NCI-H1092 treated with DMSO at 0.1 percent for 48 hours (cell line): ENCODE results near the gene SLC35G3.
"Not testable (repeated sequence)": the region's sequence is repeated elsewhere in the genome, so short reads cannot be mapped to it uniquely, and the experiment has no call there.

Experiments used
- DNase-seq: peaks from one replicate; lab custom pipeline; 2025; lab: John Stamatoyannopoulos, UW

SLC35G3 gene

DNA sequence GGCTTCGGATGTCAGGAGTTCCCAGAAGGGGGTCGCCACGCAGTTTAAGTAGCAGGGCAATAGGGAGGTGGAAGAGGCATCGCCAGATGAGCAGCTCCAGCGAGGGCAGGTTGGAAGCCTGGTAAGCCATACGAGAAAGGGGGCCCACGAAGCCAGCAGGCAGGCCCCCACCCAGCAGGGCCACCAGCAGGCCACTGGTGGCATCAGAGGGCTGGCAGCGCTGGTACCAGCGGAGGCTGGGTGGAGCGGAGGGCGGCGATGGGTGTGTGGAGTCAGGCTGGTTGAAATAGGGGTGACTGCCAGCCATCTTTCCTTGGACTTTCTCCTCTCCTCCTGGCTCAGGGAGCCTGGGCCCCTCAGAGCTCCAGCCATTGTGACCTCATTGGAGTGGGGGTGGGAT lies at the start of gene SLC35G3:
SLC35G3 (minus strand) TSS at position 393 of the 400 bp plus-strand sequence; CDS start at position 307, 86 bp downstream.
- not testable (repeated sequence) for DNase-seq

DNA sequence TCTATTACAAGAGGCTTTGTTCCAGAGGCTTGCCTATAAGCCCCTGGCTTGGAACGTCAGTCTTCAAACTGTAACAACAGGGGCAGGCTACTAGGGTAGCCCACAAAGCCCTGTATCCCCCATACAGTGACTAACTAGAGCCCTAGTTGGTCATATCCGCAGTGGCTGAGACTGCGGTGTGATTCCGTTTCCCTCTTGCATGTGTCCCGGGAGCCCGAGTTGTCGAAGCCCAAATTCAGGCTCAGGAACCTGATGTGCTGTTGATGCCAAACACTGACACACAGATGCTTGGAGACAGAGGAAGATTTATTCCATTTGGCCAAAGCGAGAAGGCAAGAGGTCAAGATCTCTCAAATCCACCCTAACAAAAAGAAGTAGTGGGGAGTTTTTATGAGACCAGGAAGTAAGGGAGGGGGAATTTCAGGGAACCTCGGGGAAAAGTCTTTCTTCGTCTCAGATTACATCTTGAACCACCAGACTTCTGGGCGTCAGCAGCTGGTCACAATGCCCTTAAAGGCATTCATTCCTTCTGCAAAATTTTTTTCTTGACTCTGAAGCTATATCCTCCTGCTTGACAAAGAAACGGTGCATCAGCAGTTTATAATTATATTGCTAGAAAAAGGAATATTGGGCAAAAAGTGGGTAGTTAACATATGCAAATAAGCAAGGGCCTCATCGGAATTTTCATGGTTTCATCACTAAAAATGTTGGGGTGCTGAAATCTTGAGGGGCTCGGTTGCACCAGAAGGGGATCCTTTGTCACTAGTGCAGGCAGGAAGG lies 49.6 kb upstream of the SLC35G3 start:
- no peak for DNase-seq

DNA sequence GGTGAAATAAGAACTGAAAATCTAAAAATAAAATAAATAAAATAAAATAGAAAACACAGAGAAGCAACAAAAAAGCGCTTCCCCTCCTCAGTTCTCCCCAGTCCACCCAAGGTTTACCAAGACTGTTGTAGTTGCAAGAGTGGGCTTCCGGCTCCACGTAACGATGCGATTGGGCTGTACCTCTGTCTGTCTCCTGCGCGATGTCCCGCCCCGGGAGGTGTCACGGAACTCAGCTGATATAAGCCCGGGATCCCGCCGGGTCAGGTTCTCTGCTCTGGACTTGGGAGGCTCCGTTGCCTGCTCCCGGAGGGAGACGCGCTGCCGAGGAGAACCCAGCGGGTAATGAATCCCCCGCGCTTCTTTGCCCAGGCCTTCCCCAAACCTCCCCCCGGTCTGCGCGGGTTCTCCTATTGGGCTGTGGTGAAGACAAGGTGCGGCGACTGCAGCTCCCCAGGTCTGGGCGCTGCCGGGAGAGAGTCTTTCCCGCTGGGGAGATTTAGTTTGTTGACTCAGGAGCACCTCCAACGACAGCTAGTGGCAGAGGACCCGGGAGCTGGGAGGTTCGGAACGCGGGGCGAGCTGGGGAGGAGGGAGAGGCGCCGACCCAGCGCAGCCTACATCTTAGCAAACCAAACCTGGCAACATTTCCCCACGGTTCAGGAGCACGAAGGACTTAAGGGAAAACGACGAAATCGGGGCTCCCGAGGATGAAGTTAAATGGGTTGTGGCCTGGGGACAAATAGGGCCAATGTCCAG lies 48.8 kb upstream of the SLC35G3 start, which contains the start of gene SLFN5:
SLFN5 (plus strand) TSS at position 268 of the 756 bp plus-strand sequence. CDS start 15,619 bp downstream, outside the sequence.
- peak; percentile 55 for DNase-seq

DNA sequence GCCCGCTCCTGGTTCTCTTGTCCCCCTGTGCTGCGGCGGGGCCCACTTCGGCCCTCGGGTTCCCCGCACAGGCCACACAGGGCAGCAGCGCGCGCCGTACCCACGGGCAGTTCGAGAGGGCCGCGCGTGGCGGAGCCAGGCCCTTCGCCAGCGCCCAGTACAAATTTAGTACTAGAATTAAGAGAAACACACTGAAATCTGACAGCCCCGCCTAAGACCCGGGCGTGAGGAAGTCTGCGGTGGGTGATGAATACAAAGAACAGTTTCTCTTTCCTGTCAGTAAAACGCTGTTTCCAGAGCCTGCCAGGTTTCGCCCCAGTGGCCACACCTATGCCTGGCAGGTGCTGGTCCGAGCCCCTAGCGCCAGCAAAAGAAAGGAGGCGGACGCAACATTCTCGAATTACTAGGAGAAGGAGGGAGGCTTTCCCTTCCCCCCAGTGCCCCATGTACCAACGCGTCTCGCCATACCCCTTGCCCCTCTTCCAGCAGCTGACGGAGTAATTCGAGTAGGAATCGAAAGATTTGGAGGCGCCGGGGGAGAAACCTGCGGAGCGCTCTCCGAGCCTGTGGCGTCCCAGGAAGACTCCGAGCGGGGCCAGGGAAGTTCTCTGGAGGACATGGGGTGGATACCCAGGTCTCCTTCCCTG lies 48.1 kb upstream of the SLC35G3 start:
- peak; percentile 52 for DNase-seq

DNA sequence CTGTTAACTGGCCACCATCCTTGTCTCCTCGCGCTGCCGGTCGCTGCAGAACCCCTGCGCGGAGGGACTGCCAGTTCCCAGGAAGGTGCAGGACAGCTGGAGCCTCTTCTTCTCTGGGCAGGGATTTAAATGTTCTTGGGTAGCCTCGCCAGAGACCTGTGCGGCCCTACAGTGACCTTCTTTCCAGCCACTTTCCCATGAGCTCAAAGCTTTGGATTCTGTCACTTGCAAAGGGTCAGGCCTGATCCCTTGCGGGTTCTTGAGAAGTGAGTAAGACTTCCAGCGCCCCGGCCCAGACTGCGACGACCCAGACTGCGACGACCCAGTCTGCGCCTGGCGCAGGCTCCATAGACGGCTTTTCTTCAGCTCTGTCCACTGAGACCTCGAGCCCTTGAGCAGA lies 47.3 kb upstream of the SLC35G3 start:
- no peak for DNase-seq

DNA sequence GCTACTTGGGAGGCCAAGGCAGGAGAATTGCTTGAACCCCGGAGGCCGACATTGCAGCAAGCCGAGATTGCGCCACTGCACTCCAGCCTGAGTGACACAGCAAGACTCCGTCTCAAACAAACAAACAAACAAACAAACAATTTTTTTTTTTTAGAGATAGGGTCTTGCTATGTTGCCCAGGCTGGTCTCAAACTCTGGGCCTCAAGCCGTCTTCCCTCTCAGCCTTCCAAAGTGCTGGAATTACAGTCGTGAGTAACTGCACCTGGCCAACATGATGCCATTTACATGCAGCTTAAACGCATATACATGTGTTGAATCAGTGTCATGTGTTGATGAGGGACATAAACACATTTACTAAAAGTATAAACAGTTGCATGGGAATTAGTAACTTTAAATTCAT lies 46.7 kb upstream of the SLC35G3 start:
- no peak for DNase-seq

DNA sequence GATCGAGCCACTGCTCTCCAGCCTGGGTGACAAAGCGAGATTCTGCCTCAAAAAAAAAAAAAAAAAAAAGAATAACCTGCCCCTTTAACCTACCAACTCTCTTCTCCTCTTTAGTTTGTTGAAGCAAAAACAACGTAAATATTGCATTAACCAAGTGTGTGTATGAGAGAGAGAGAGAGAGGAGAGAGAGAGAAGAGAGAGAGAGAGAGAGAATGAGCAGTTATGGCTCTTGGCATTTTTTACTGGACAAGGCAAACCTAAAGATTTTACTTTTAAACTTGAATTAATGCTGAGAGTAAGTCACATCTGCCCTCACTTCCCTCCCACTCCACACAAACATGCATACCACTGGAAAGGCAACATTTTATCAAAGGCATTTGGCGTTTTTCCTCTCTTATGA lies 45.6 kb upstream of the SLC35G3 start:
- no peak for DNase-seq

DNA sequence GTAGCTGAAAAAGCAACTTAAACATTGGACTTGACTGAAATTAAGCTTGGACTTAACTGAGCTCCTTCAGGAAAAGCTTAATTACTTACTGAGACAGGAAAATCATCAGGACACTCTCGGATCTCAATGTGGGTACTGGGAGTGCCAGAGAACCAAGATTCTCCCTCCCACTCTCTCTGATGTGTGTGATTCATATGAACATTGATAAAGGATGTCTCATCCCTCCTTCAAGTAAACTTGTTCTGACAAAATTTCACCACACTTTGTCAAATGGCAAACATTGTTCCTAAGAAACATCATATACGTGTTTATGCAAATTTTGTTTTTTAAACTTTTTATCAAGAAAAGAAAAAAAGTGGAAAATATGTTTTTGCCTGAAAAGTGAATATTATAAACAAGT lies 44.6 kb upstream of the SLC35G3 start:
- DNase-seq: no peak

DNA sequence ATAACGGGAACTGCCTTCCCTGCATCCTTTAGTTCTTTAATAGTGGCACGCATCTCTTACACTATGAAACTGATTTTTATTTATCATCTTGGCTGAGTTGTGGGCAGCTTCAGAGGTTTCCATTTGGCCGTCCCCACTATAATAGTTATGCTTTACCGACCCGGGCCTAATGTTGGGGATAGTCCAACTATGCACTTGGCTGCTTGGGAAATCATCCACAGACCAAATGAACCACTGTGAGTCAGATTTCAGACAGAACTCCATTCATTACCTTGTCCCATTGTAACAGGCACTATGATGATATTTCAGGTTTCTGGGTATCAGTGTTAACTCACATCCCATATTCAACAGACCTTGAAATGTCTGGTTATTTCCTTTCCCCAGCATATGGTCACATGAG lies 42.6 kb upstream of the SLC35G3 start:
- no peak for DNase-seq

DNA sequence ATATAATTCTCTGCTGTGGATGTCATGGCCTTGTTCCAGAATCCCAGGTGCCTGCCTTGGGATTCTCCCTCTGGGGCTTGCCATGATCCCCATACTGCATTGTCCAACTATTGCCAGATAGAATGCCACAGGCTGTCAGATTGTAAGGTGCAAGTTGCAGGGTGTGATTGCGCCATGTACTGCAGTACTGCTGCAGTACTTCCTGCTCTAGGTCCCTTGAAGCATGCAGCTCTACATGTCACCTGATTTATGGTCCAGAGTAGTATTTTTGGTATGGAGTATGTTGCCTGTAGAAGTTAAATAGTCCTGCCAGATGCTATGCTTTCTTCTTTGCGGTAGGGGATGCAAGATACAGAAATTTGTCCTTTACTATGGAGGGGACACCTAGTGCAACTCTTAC lies 41.7 kb upstream of the SLC35G3 start:
- DNase-seq: no peak

DNA sequence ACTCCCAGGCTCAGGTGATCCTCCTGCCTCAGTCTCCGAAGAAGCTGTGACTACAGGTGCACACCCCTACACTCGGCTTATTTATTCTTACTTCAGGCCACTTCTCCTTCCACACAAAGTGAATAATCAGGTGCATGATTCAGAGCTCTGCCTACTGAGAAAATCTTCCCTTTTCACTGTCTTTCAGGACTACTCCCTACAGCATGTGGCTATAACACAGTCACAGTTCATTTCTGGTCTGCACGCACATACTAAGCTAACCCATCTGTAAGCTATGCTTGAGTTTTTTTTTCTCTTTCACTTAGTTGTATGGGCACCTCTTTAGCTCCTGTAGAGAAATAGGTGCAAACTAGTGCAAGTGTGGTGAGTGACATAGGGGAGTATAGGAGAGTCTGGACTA lies 41.1 kb upstream of the SLC35G3 start:
- no peak for DNase-seq

DNA sequence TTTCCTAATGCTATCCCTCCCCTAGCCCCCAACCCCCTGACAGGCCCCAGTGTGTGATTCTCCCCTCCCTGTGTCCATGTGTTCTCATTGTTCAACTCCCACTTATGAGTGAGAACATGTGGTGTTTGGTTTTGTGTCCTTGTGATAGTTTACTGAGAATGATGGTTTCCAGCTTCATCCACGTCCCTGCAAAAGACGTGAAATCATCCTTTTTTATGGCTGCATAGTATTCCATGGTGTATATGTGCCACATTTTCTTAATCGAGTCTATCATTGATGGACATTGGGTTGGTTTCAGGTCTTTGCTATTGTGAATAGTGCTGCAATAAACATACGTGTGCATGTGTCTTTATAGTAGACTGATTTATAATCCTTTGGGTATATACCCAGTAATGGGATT lies 40.1 kb upstream of the SLC35G3 start:
- DNase-seq: not testable (repeated sequence)

DNA sequence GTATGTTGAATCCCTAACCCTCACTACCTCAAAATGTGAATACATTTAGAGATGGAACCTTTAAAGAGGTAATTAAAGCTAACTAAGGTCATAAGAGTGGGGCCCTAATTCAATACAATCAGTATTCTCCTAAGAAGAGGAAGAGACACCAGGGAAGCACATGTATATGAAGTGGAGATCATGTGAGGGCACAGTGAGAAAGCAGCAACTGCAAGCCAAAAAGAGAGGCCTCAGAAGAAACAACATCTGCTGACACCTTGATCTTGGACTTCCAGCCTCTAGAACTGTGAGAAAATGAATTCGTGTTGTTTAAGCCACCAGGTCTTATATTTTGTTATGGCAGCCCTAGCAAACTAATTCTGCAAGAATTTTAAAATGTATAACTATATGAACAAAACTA lies 35.4 kb upstream of the SLC35G3 start:
- DNase-seq: no peak

DNA sequence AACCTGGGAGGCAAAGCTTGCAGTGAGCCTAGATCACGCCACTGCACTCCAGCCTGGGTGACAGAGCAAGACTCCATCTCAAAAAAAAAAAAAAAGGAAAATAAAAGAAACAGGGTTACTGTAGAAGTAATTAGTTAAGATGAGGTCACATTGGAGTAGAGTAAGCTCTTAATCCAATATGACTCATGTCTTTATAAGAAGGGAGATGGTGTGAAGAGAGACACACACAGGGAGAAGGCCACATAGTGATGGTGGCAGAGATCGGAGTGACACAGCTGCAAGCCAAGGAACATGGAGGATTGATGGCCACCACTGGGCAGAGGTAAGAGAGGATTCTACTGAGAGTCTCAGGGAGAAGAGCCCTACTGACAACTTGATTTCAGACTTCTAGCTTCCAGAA lies 33.4 kb upstream of the SLC35G3 start:
- DNase-seq: no peak

DNA sequence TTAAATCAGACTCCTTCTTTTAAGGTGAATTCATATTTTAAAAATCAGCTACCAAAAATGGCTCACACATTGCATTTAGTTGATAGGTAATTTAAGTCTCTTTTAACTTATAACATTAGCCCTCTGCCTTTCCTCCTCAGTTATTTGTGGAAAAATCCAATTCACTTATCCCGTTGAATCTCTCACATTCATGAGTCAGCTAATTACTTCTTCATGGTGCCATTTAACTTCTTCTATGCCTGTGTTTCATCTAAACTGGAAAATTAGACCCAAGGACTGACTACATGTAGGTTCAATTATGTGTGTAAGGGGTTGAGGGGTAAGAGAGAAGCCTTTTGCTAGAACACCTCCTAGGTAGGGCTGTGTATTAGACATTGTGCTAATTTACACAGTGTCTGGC lies 30.2 kb upstream of the SLC35G3 start:
- DNase-seq: no peak

DNA sequence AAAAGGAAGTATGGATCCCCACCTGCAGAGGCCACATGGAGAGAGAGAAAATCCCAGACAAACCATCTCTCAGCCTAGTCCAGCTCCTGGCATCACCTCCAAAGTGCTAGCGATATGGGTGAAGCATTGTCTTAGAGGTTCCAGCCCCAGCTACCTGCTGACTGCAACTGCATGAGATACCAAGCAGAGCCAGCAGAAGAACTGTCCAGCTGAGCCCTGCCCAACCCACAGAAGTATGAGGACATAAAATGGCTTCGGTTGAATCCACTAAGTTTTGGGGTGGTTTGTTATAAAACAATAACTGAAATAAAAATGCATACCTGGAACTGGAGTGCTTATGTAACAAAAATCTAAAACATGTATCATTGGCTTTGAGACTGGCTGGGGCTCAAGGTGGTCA lies 28.3 kb upstream of the SLC35G3 start:
- no peak for DNase-seq

DNA sequence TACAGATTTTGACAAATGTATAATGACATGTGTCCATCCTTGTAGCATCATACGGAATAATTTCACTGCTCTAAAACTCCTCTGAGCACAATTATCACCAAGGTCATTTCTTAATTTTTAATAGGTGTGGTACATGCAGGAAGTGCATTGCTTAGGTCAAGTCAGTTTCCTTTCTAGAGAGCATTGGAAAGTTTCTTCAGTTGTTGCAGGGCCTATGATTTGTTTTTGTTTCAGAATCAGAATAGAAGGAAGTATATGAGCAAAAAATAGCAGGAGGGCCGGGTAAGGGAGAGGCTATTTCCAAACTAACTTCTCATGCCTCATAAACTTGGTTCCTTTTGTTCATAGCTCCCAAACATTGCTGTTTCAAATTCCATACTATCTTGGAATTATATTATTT lies 24.7 kb upstream of the SLC35G3 start:
- no peak for DNase-seq

DNA sequence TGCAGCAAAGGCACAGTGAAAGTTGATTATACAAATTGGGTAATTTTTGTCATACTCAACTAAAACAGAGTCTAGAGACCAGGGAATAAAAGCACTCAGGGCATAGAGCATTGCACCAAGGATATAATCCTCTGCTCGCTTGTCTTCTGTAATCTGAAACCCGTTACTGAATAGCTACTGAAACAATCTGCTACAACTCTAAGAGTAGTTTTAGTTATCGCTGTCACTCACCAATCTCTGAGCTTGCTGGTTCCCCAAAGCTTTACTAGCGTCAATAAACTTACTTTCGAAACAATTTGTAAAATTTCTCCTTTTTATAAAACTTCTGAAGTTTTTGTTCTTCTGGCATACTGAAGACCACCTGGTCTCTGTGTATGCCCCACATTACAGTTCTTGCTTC lies 22.9 kb upstream of the SLC35G3 start:
- no peak for DNase-seq

DNA sequence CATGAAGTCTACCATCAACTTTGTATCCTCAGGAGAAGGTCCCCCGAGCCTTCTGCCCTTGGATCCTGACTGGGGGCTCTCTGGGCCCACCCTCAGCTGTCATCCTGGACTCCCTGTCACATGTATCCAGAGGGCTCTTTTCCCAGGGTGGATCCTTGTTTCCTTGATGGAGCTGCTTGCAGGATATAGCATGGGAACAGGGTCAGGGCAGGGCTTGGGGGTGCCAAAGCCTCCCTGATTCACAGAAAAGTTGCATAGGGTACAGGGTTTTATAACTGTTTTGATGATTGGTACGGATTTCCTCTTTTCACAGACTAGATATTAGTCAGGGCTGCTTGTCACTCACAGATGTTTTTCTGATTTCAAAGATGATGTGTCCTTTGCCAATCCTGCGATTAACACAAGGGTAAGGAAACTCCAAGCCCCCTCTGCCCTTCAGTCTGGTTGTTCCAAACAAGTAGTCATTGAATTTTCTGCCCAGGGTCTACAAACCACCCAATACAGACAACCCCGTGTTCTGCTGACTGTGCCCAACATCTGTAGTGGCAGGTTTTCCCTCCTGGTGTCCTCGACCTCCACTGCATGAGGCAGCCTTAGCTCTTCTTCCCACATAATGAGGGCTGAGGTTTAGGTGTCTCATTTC lies 20.6 kb upstream of the SLC35G3 start:
- DNase-seq: no peak

DNA sequence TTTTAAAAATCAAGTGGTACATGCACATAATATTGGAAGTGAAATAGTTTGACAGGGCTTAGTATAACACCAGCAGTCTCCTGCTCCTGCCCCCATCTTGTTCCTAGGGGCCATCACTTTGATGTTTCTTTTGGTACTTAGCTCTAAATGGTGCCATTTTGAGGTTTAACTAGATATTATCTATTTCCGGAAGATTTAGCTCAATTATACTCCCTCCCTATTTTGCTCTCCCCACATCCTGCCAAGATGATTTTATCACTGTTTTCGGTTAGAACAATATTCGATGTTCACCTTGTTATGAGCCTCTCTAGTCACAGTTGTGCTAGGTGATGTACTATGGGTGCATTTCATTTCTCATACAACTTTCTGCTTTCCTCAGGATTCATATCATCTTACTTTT lies 20.0 kb upstream of the SLC35G3 start:
- DNase-seq: no peak

DNA sequence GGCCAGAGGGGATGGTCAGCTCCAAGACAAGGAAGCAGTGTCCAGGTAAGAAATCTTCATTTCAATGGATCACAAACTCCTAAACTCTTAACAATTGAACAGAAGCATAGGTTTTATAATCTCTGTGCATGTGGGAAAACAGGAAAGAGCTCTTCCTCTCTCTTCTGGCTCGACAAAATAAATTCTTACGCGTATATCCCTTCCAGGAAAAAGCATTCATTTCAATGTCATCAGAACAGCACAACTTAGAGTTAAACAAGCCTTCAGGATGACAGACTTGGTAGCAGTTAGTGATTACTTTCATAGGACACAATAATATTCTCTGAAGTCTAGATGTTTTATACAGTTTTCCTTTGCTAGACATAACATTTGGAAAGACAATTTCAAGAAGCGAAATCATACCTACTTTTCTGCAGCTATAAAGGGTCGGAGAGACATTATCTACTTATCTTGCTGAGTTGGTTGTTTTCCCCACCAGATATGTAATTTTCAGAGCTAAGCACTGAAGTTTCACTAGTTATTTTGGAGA lies 19.3 kb upstream of the SLC35G3 start:
- no peak for DNase-seq

DNA sequence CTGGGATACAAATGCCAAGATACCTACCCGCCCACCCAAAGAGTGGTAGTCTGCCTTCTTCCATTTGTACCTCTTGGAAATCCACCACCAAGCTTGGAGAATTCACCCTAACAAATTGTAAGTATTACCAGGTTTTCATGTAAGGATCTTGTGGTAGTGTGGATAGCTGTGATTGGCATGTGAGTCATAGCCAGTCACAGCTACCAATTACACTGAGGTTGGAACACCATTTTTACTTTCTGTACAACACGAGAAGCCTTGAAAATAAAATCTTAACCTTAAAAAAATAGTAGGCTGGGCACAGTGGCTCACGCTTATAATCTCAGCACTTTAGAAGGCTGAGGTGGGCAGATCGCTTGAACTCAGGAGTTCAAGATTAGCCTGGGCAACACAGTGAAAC lies 18.5 kb upstream of the SLC35G3 start:
- no peak for DNase-seq
